Smooth muscle cell (in vitro differentiated cells): Measurements from ENCODE around the gene ERCC2. TPM values are rescaled to one million over a fixed set of nuclear protein-coding genes. Genes with fewer than 3 reads are reported as not detected.

Source experiments
- DNase-seq: peaks from one replicate; lab custom pipeline; 2025; ENCODE audit not compliant: unreplicated experiment; lab: John Stamatoyannopoulos, UW
- H2AFZ ChIP-seq: fragments of 200-600 bp; sonication (generic); 2 replicates; pipeline ENCODE4 v1.6.0; 2016; ENCODE audit warnings: antibody characterized with exemption, low read depth, mild to moderate bottlenecking
- H3F3A ChIP-seq: fragments of 200-600 bp; sonication (generic); 2 replicates; pipeline ENCODE4 v1.6.0; 2017; ENCODE audit warnings: antibody characterized with exemption, low read depth
- H3K27ac ChIP-seq: fragments of 200-600 bp; sonication (generic); 2 replicates; pipeline ENCODE4 v1.5.1; 2016; ENCODE audit warnings: low read depth, mild to moderate bottlenecking
- H3K27me3 ChIP-seq: fragments of 200-600 bp; sonication (generic); 2 replicates; pipeline ENCODE4 v1.6.1; 2016; ENCODE audit warnings: low read depth, mild to moderate bottlenecking
- H3K36me3 ChIP-seq: fragments of 200-600 bp; sonication (generic); 2 replicates; pipeline ENCODE4 v1.5.1; 2016; ENCODE audit warnings: low read depth
- H3K4me1 ChIP-seq: fragments of 200-600 bp; sonication (generic); 2 replicates; pipeline ENCODE4 v1.5.1; 2016; ENCODE audit warnings: low read depth
- H3K4me2 ChIP-seq: fragments of 200-600 bp; sonication (generic); 2 replicates; pipeline ENCODE4 v1.6.0; 2016; ENCODE audit warnings: mild to moderate bottlenecking
- H3K4me3 ChIP-seq: fragments of 200-600 bp; sonication (generic); 2 replicates; pipeline ENCODE4 v1.5.1; 2016; ENCODE audit warnings: mild to moderate bottlenecking
- H3K79me2 ChIP-seq: fragments of 200-600 bp; sonication (generic); 2 replicates; pipeline ENCODE4 v1.6.0; 2016; ENCODE audit warnings: low read depth, mild to moderate bottlenecking
- H3K9ac ChIP-seq: fragments of 200-600 bp; sonication (generic); 2 replicates; pipeline ENCODE4 v1.6.0; 2016; ENCODE audit warnings: low read depth
- H3K9me3 ChIP-seq: fragments of 200-600 bp; sonication (generic); replicated peaks from 2 replicates; pipeline ENCODE4 v1.5.1; 2016; ENCODE audit warnings: low read depth
- H4K20me1 ChIP-seq: fragments of 200-600 bp; sonication (generic); 2 replicates; pipeline ENCODE4 v1.6.0; 2016; ENCODE audit warnings: low read depth
- WGBS: methylation state at CpG from one replicate; pipeline ENCODE4 v1.1.7; 2016; ENCODE audit warnings: low lambda C conversion rate; 5-methylcytosine and 5-hydroxymethylcytosine counted together
- polyA plus RNA-seq: library from polyadenylated mRNA; unstranded; fragments of >200 nt; fragmentation: Nextera tagmentation; extraction: Ambion mirVana; gene quantifications from 2 replicates; pipeline ENCODE4 v1.2.1, GENCODE V29; 2016
- total RNA-seq: library from RNA; depleted of rRNA; stranded (reverse); fragments of >200 nt; gene quantifications from 2 replicates; pipeline ENCODE4 v1.2.3, GENCODE V29; 2014
- TF ChIP-seq, protein P1 (sequence below): fragments of 200-600 bp; sonication (generic); IDR thresholded peaks from 2 replicates; pipeline ENCODE4 v1.5.1; 2017; ENCODE audit warnings: borderline replicate concordance, mild to moderate bottlenecking, antibody characterized with exemption; ENCODE audit not compliant: insufficient read depth, poor library complexity, severe bottlenecking

The ERCC2 gene
- total and polyA plus RNA-seq, 2 experiments from 2014 or later = 13.4 to 14.6 TPM

DNA sequence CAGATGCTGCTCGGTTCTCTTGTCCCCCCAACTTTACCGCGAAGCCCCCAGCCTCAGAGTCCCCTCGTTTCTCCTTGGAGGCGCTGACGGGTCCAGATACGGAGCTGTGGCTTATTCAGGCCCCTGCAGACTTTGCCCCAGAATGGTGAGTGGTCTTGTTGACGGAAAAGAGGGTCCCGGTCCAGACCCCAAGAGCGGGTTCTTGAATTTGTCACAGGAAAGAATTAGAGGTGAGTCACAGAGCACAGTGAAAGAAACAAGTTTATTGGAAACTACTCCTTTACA lies 36.7 kb upstream of the ERCC2 start:
- H3K27me3 ChIP-seq = no peaks in the 10 kb centered on the region
- H3K9me3 ChIP-seq = no peaks in the 10 kb centered on the region
- peak overlapping the region; percentile 63 for H3K4me3 ChIP-seq
- peaks cover 4% of the 10 kb centered on the region for H3F3A ChIP-seq
- under 1% methylated on average over 10 of the region's 10 CpGs for WGBS
- DNase-seq = no peak
- H2AFZ ChIP-seq = no peak overlapping the region
- H3K27ac ChIP-seq = no peak overlapping the region
- peaks cover 21% of the 10 kb centered on the region for H4K20me1 ChIP-seq
- TF ChIP-seq, protein P1, sequence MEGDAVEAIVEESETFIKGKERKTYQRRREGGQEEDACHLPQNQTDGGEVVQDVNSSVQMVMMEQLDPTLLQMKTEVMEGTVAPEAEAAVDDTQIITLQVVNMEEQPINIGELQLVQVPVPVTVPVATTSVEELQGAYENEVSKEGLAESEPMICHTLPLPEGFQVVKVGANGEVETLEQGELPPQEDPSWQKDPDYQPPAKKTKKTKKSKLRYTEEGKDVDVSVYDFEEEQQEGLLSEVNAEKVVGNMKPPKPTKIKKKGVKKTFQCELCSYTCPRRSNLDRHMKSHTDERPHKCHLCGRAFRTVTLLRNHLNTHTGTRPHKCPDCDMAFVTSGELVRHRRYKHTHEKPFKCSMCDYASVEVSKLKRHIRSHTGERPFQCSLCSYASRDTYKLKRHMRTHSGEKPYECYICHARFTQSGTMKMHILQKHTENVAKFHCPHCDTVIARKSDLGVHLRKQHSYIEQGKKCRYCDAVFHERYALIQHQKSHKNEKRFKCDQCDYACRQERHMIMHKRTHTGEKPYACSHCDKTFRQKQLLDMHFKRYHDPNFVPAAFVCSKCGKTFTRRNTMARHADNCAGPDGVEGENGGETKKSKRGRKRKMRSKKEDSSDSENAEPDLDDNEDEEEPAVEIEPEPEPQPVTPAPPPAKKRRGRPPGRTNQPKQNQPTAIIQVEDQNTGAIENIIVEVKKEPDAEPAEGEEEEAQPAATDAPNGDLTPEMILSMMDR = no peak
- no peaks in the 10 kb centered on the region for H3K36me3 ChIP-seq
- H3K4me1 ChIP-seq = peaks cover 16% of the 10 kb centered on the region
- peak overlapping the region; percentile 98 for H3K9ac ChIP-seq
- peak overlapping the region; percentile 90 for H3K4me2 ChIP-seq
- no peaks in the 10 kb centered on the region for H3K79me2 ChIP-seq

DNA sequence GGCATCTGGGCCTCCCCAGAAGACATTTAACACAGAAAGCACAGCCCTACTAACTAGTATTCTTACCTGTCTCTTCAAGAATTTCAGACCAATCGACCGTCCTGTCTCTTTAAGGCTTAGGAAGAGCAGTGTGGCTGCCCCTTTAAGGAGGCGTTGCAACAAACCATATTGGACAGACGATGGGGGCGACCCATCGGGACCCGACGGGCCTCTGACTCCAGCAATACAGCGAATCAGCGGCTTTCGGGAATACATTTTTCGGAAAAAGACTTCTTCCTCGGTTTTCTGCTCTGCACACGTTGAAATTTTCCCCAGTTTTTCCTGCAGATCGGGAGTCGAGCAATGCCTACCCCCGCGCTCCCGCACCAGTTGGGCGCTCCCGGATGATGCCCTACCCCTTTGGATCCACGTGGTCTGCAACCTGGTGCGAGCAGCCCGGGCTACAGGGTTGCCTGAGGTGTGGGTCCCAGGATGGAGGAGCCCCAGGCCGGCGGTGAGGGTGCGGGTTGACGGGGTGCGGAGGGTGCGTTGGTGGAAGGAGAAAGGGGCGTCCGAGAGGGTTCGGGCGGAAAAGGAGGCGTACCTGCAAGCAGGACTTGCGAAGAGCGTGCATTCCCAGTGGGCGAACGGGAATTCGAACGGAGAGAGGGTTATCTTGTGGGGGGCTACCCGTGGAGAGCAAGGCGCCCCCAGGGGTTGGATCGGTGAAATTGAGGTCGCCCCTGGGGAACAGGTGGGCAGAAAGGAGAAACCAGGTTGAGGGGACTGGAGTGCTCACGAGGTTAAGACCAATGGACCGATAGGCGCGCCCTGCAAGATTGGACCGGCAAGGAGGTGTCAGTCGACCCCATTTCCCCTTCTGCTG lies 36.1 kb upstream of the ERCC2 start, which contains the start of gene POLR1G:
POLR1G (plus strand) TSS at position 419 of the 865 bp plus-strand sequence; CDS start at position 472, 53 bp downstream.
- TF ChIP-seq, protein P1 = no peak
- Histone ChIP-seq H3K4me1 (peaks cover 16% of the 10 kb centered on the region), H3K9ac (peak within 1 kb of the TSS; percentile 98), H3K27me3 (no peaks in the 10 kb centered on the region), H3K4me3 (peak within 1 kb of the TSS; percentile 63), H3K36me3 (no peaks in the 10 kb centered on the region), H2AFZ (peak within 1 kb of the TSS; percentile 63), H3K4me2 (peak within 1 kb of the TSS; percentile 90), H3F3A (peaks cover 4% of the 10 kb centered on the region), H3K79me2 (no peaks in the 10 kb centered on the region), H4K20me1 (peaks cover 27% of the 10 kb centered on the region), H3K9me3 (no peaks in the 10 kb centered on the region), H3K27ac (peak within 1 kb of the TSS; percentile 98)
- peak; percentile 47 for DNase-seq
- 2% methylated on average over 49 of the region's 51 CpGs for WGBS

DNA sequence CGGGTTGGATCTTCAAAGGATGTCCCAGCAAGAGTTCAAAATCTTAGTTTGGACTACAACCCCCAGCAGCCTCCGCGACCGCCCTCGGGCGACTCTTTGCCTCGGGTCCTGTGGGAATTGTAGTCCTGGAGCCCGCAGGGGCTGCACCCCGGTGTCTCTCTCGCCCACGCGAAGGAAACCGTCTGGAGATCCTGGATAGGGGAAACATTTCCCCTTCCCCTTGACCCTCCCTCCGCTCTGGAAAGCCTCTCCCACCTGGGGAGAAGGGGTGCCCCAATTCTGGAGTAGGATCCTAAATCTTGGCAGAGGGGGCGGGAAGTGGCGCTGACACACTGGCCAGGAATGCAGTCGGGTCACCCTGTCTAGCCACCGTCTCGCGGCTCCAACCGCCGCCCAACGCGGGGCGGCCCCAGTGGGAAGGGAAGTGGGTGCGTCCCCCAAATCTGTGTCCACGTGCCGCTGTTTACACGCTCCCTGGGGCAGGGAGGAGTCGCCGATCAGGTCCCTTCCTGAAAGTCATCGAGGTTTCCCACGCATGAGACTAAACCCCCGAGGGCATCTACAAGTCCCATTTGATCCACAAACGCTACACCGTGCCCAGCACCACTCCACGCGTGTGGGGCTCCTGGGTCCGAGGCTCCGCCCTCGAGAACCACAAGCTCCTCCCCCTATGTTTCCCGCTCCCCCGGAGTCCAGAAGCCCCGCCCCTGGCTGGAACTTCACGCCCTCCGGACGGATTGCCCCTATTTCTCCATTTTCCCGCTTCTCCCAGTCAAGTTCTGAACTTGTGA lies 35.3 kb upstream of the ERCC2 start:
- peak overlapping the region; percentile 63 for H3K4me3 ChIP-seq
- TF ChIP-seq, protein P1 = no peak
- H3K4me2 ChIP-seq = peak overlapping the region; percentile 90
- DNase-seq = peak; percentile 79
- H3K36me3 ChIP-seq = no peaks in the 10 kb centered on the region
- H3K4me1 ChIP-seq = peaks cover 16% of the 10 kb centered on the region
- peaks cover 29% of the 10 kb centered on the region for H4K20me1 ChIP-seq
- H3K9me3 ChIP-seq = no peaks in the 10 kb centered on the region
- H2AFZ ChIP-seq = peak overlapping the region; percentile 63
- H3K27ac ChIP-seq = peak overlapping the region; percentile 98
- H3K27me3 ChIP-seq = no peaks in the 10 kb centered on the region
- H3K9ac ChIP-seq = peak overlapping the region; percentile 98
- H3F3A ChIP-seq = peaks cover 4% of the 10 kb centered on the region
- no peaks in the 10 kb centered on the region for H3K79me2 ChIP-seq
- under 1% methylated on average over 45 of the region's 48 CpGs for WGBS
